ENCODE results near the gene EYS. TPM values are rescaled to one million over a fixed set of nuclear protein-coding genes. Genes with fewer than 3 reads are reported as not detected.
"Not testable (repeated sequence)": the region's sequence is repeated elsewhere in the genome, so short reads cannot be mapped to it uniquely, and the experiment has no call there.

The EYS gene
- total and polyA plus RNA-seq, 8 donors = 0.55 to 0.58 TPM; not detected in 6

DNA sequence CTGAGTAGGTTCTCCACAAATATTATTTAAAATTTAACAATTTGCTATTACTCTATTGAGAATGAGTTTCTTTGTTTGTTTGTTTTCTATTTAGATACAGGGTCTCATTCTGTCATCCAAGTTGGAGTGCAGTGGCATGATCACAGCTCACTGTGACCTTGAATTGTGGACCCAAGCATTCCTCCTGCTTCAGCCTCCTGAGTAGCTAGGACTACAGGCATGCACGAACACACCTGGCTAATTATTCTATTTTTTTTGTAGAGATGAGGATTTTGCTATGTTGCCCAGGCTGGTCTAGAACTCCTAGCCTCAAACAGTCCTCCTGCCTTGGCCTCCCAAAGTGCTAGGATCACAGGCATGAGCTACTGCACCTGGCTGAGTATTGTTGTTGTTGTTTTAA is 1949.2 kb downstream of the EYS start:
- TF ChIP-seq POLR2A (IDR thresholded peaks at IDR 0.05) = no peak
- TF ChIP-seq POLR2AphosphoS5 (IDR thresholded peaks at IDR 0.05) = no peak
- TF ChIP-seq, protein P1, sequence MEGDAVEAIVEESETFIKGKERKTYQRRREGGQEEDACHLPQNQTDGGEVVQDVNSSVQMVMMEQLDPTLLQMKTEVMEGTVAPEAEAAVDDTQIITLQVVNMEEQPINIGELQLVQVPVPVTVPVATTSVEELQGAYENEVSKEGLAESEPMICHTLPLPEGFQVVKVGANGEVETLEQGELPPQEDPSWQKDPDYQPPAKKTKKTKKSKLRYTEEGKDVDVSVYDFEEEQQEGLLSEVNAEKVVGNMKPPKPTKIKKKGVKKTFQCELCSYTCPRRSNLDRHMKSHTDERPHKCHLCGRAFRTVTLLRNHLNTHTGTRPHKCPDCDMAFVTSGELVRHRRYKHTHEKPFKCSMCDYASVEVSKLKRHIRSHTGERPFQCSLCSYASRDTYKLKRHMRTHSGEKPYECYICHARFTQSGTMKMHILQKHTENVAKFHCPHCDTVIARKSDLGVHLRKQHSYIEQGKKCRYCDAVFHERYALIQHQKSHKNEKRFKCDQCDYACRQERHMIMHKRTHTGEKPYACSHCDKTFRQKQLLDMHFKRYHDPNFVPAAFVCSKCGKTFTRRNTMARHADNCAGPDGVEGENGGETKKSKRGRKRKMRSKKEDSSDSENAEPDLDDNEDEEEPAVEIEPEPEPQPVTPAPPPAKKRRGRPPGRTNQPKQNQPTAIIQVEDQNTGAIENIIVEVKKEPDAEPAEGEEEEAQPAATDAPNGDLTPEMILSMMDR (IDR thresholded peaks at IDR 0.05) = no peak
- TF ChIP-seq EP300 (IDR thresholded peaks at IDR 0.05) = no peak
- Histone ChIP-seq H3K27me3 (no peaks in the 10 kb centered on the region), H3K27ac (no peak overlapping the region), H3K9me3 (peaks cover 0 to 15% (median 15%) of the 10 kb centered on the region in 4 donors), H3K36me3 (peaks cover 0 to 5% (median 0%) of the 10 kb centered on the region in 4 donors), H3K4me1 (no peaks in the 10 kb centered on the region), H3K4me3 (no peak overlapping the region)
- DNase-seq = no peak
- 87 to 96% (median 94%) methylated on average over 1 of the region's 1 CpG for WGBS, 5 donors
- intact Hi-C loops (cut with DNase I; ENCODE audit: low total_unique reads) = no loop called here

DNA sequence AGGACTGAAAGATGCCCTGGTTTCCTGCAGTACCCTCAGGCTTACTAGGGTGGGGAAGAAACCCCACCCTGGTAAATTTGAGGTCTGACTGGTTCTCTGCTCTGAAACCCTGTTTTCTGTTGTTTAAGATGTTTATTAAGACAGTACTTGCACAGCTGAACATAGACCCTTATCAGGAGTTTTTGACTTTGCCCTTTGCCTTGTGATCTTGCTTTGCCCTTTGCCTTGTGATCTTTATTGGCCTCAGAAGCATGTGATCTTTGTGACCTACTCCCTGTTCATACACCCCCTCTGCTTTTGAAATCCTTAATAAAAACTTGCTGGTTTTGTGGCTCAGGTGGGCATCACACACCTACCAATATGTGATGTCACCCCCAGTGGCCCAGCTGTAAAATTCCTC is 1949.8 kb downstream of the EYS start:
- H3K27me3 ChIP-seq; intact Hi-C loops (cut with DNase I; ENCODE audit: low total_unique reads); DNase-seq; H3K27ac ChIP-seq; H3K4me3 ChIP-seq; H3K4me1 ChIP-seq; H3K36me3 ChIP-seq: not testable (repeated sequence)
- H3K9me3 ChIP-seq = peaks cover 0 to 15% (median 15%) of the 10 kb centered on the region in 4 donors

DNA sequence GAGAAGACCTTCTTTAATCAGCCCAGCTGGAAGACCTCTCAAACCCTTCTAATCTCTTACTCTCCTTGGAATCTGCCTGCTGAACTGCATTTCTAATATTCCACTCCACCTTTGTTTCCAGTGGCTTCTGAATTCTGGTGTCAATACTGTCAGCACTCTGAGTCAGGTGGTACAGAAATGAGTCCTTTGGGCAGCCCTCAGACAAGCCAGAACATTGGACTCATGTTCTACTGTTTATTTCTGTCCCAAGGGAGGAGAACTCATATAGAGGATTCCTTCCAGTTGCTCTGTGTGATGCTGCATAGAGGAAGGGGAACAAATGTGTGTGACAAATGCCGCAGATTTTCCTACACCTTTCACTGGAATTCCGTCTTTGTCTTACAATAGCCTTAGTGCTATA is 1956.6 kb downstream of the EYS start:
- intact Hi-C loops (cut with DNase I; ENCODE audit: low total_unique reads) = no loop called here
- no peak for DNase-seq
- H3K4me3 ChIP-seq = no peak overlapping the region
- no peaks in the 10 kb centered on the region for H3K27me3 ChIP-seq
- no peaks in the 10 kb centered on the region for H3K36me3 ChIP-seq
- H3K27ac ChIP-seq = no peak overlapping the region
- no peaks in the 10 kb centered on the region for H3K4me1 ChIP-seq
- TF ChIP-seq, protein P1 (IDR thresholded peaks at IDR 0.05) = no peak
- no peak for TF ChIP-seq POLR2A (IDR thresholded peaks at IDR 0.05)
- TF ChIP-seq POLR2AphosphoS5 (IDR thresholded peaks at IDR 0.05) = no peak
- TF ChIP-seq EP300 (IDR thresholded peaks at IDR 0.05) = no peak
- 88 to 100% (median 94%) methylated on average over 2 of the region's 2 CpGs for WGBS, 5 donors
- no peaks in the 10 kb centered on the region for H3K9me3 ChIP-seq

DNA sequence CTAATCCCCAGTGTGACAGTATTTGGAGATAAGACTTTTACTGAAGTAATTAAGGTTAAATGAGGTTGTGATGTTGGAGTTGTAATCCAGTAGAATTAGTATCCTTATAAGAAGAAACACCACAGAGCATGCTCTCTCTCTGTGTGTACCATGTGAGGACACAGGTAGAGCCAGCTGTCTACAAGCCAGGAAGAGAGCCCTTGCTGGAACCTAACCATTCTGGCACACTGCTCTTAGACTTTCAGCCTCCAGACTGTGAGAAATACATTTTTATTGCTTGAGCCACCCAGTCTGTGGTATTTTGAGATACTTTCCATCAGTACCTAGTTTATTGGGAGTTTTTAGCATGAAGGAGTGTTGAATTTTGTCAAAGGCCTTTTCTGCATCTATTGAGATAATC is 1961.2 kb downstream of the EYS start:
- Histone ChIP-seq H3K36me3 (no peaks in the 10 kb centered on the region), H3K4me1 (peaks cover 0 to 5% (median 2%) of the 10 kb centered on the region in 4 donors), H3K4me3 (no peak overlapping the region), H3K9me3 (no peaks in the 10 kb centered on the region), H3K27me3 (no peaks in the 10 kb centered on the region), H3K27ac (no peak overlapping the region)
- no peak for DNase-seq
- intact Hi-C loops (cut with DNase I; ENCODE audit: low total_unique reads) = no loop called here
- TF ChIP-seq EP300 (IDR thresholded peaks at IDR 0.05) (no peak), POLR2AphosphoS5 (IDR thresholded peaks at IDR 0.05) (no peak), POLR2A (IDR thresholded peaks at IDR 0.05) (no peak)
- TF ChIP-seq, protein P1 (IDR thresholded peaks at IDR 0.05) = no peak

DNA sequence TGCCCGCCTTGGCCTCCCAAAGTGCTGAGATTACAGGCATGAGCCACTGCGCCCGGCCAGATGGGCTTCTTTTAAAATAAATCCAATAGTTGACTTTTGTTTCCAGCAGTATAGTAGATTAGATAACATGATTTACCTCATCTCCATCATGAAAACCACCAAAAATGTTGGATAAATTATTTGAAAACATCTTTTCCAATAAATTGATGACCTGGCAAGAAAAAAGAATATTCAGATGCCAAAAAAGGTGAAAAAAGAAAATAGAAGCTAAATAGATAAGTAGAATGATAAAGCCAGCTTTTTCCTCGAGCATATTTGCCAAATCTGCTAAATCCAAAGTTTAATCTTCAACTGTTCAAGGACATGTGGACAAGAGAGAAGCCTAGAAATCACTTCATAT is 1962.2 kb downstream of the EYS start:
- 56 to 73% (median 62%) methylated on average over 4 of the region's 4 CpGs for WGBS, 5 donors
- no peak overlapping the region for H3K4me3 ChIP-seq
- H3K36me3 ChIP-seq = no peaks in the 10 kb centered on the region
- H3K4me1 ChIP-seq = peaks cover 0 to 5% (median 2%) of the 10 kb centered on the region in 4 donors
- intact Hi-C loops (cut with DNase I; ENCODE audit: low total_unique reads) = no loop called here
- DNase-seq = no peak
- TF ChIP-seq, protein P1 (IDR thresholded peaks at IDR 0.05) = no peak
- TF ChIP-seq POLR2A (IDR thresholded peaks at IDR 0.05) = no peak
- TF ChIP-seq EP300 (IDR thresholded peaks at IDR 0.05) = no peak
- no peak for TF ChIP-seq POLR2AphosphoS5 (IDR thresholded peaks at IDR 0.05)
- no peaks in the 10 kb centered on the region for H3K9me3 ChIP-seq
- H3K27me3 ChIP-seq = no peaks in the 10 kb centered on the region
- no peak overlapping the region for H3K27ac ChIP-seq

Measured in stomach (tissue), 9 donors.